ENCODE results near the gene RIMBP2.

The RIMBP2 gene

GRCh38 chr12:130683080-130683479, 33.0 kb downstream of the RIMBP2 start:
- TF ChIP-seq CTCF (IDR thresholded peaks at IDR 0.05; ENCODE audit: low read depth, low read length, missing control alignments): no peak
- DNase-seq (ENCODE audit: extremely low read depth, low read depth): no peak

GRCh38 chr12:130680451-130680990, 35.6 kb downstream of the RIMBP2 start:
- no peak for DNase-seq (ENCODE audit: extremely low read depth, low read depth)

More at GRCh38 chr12:130683080-130683479, 33.0 kb downstream of the RIMBP2 start:
- H3K4me3 ChIP-seq (replicated peaks; ENCODE audit: low read depth, low read length): no peak overlapping the region

GRCh38 chr12:130677957-130678558, 38.0 kb downstream of the RIMBP2 start:
- no peak overlapping the region for H3K4me3 ChIP-seq (replicated peaks; ENCODE audit: low read depth, low read length)
- DNase-seq (ENCODE audit: extremely low read depth, low read depth): no peak
- no peak for TF ChIP-seq CTCF (IDR thresholded peaks at IDR 0.05; ENCODE audit: low read depth, low read length, missing control alignments)

More at GRCh38 chr12:130680451-130680990, 35.6 kb downstream of the RIMBP2 start:
- no peak overlapping the region for H3K4me3 ChIP-seq (replicated peaks; ENCODE audit: low read depth, low read length)
- no peak for TF ChIP-seq CTCF (IDR thresholded peaks at IDR 0.05; ENCODE audit: low read depth, low read length, missing control alignments)

GRCh38 chr12:130675791-130676190, 40.3 kb downstream of the RIMBP2 start:
- H3K4me3 ChIP-seq (replicated peaks; ENCODE audit: low read depth, low read length): no peak overlapping the region
- no peak for DNase-seq (ENCODE audit: extremely low read depth, low read depth)
- no peak for TF ChIP-seq CTCF (IDR thresholded peaks at IDR 0.05; ENCODE audit: low read depth, low read length, missing control alignments)

GRCh38 chr12:130675121-130675520, 41.0 kb downstream of the RIMBP2 start:
- no peak overlapping the region for H3K4me3 ChIP-seq (replicated peaks; ENCODE audit: low read depth, low read length)
- no peak for DNase-seq (ENCODE audit: extremely low read depth, low read depth)
- TF ChIP-seq CTCF (IDR thresholded peaks at IDR 0.05; ENCODE audit: low read depth, low read length, missing control alignments): no peak

- no peak for TF ChIP-seq CTCF (IDR thresholded peaks at IDR 0.05; ENCODE audit: low read depth, low read length, missing control alignments)
- no peak overlapping the region for H3K4me3 ChIP-seq (replicated peaks; ENCODE audit: low read depth, low read length)
- no peak for DNase-seq (ENCODE audit: extremely low read depth, low read depth)
Measured at GRCh38 chr12:130674676-130675075, 41.4 kb downstream of the RIMBP2 start.

Data from HFF-Myc (cell line).